ENCODE measurements around the gene ZC2HC1C.

- TF ChIP-seq MTA3 (IDR thresholded peaks at IDR 0.05; ENCODE audit: borderline replicate concordance, low read length) (no peak), NFYA (IDR thresholded peaks at IDR 0.05; ENCODE audit: borderline replicate concordance, low read depth, low read length) (no peak), ZNF217 (IDR thresholded peaks at IDR 0.05) (no peak), ZNF274 (IDR thresholded peaks at IDR 0.05; ENCODE audit: insufficient read depth, insufficient read length) (no peak), REST (IDR thresholded peaks at IDR 0.05; ENCODE audit: low read depth, low read length) (no peak), ZBTB33 (IDR thresholded peaks at IDR 0.05) (no peak), ATF2 (IDR thresholded peaks at IDR 0.05; ENCODE audit: low read length) (no peak)
Measured at GRCh38 chr14:75094896-75095295, 25.5 kb downstream of the ZC2HC1C start.

Measured in GM12878 (cell line).